ENCODE measurements around the gene SPAG16.

- no peak for TF ChIP-seq POLR2A (IDR thresholded peaks at IDR 0.05; ENCODE audit: low read depth, low read length)
- no peak for TF ChIP-seq TAF1 (IDR thresholded peaks at IDR 0.05; ENCODE audit: borderline replicate concordance, low read depth, low read length)
Measured at GRCh38 chr2:213740453-213740852, 456.2 kb downstream of the SPAG16 start.
